WTC11 (cell line): ENCODE measurements around the gene MED22. TPM values are rescaled to one million over a fixed set of nuclear protein-coding genes. Genes with fewer than 3 reads are reported as not detected.

Experiments used
- ATAC-seq: fragments of 200-7000 bp; cut with Tn5 transposase; 2 replicates; pipeline ENCODE4 v1.10.0; 2021; ENCODE audit warnings: mild to moderate bottlenecking, moderate library complexity
- CTCF ChIA-PET: fragments of 300-600 bp; sonication (Branson Sonifier 250); formaldehyde crosslinking; loops from one replicate; lab custom pipeline; 2021; ENCODE audit warnings: antibody characterized with exemption; lab: Charles Lee
- POLR2A ChIA-PET: fragments of 350-600 bp; sonication (Branson Sonifier 250); formaldehyde crosslinking; loops from one replicate; lab custom pipeline; 2021; ENCODE audit warnings: antibody characterized with exemption; lab: Charles Lee
- DNase-seq: peaks from one replicate; pipeline ENCODE4 v3.0.0; 2021; ENCODE audit warnings: low spot score
- H3K27ac Mint-ChIP-seq: 2 replicates; pipeline ENCODE4 v1.8.0; 2021; ENCODE audit warnings: mixed read lengths
- H3K27me3 Mint-ChIP-seq: 2 replicates; pipeline ENCODE4 v1.8.0; 2021; ENCODE audit warnings: low read depth, mild to moderate bottlenecking, moderate library complexity, mixed read lengths
- H3K36me3 Mint-ChIP-seq: 2 replicates; pipeline ENCODE4 v1.8.0; 2021; ENCODE audit warnings: mixed read lengths
- H3K4me1 Mint-ChIP-seq: 2 replicates; pipeline ENCODE4 v1.8.0; 2022; ENCODE audit warnings: mixed read lengths
- H3K4me3 Mint-ChIP-seq: 2 replicates; pipeline ENCODE4 v1.8.0; 2021; ENCODE audit warnings: mild to moderate bottlenecking, moderate library complexity, mixed read lengths
- H3K9me3 Mint-ChIP-seq: 2 replicates; pipeline ENCODE4 v1.8.0; 2021; ENCODE audit warnings: mixed read lengths
- CBFB ChIP-seq: sonication (generic); formaldehyde crosslinking; IDR thresholded peaks from 2 replicates; pipeline ENCODE4 v1.8.1; 2022; ENCODE audit warnings: mild to moderate bottlenecking, low read depth, missing genetic modification reagents
- CDX4 ChIP-seq: fragments of 250-450 bp; sonication (Bioruptor Pico); IDR thresholded peaks from 2 replicates; pipeline ENCODE4 v1.9.0; 2021; ENCODE audit warnings: moderate library complexity, mild to moderate bottlenecking, inconsistent platforms, borderline replicate concordance
- ELF4 ChIP-seq: sonication (generic); formaldehyde crosslinking; IDR thresholded peaks from 2 replicates; pipeline ENCODE4 v1.8.1; 2022; ENCODE audit warnings: low read depth, mild to moderate bottlenecking, moderate library complexity, missing genetic modification reagents
- FOXJ3 ChIP-seq: sonication (generic); formaldehyde crosslinking; IDR thresholded peaks from 2 replicates; pipeline ENCODE4 v1.9.0; 2021; ENCODE audit warnings: missing genetic modification reagents, mild to moderate bottlenecking, borderline replicate concordance
- FOXP4 ChIP-seq: sonication (generic); formaldehyde crosslinking; IDR thresholded peaks from 2 replicates; pipeline ENCODE4 v1.8.0; 2022; ENCODE audit warnings: mild to moderate bottlenecking, missing genetic modification reagents
- HMGXB4 ChIP-seq: sonication (generic); formaldehyde crosslinking; IDR thresholded peaks from 2 replicates; pipeline ENCODE4 v1.8.1; 2023; ENCODE audit warnings: mild to moderate bottlenecking, moderate library complexity, missing genetic modification reagents
- IRF1 ChIP-seq: sonication (generic); formaldehyde crosslinking; IDR thresholded peaks from 2 replicates; pipeline ENCODE4 v1.8.0; 2023; ENCODE audit warnings: missing genetic modification reagents
- JAZF1 ChIP-seq: fragments of 250-450 bp; sonication (Bioruptor Pico); IDR thresholded peaks from 2 replicates; pipeline ENCODE4 v1.9.0; 2021; ENCODE audit warnings: moderate library complexity, mild to moderate bottlenecking, inconsistent platforms
- MLX ChIP-seq: sonication (generic); formaldehyde crosslinking; IDR thresholded peaks from 2 replicates; pipeline ENCODE4 v1.8.1; 2023; ENCODE audit warnings: mild to moderate bottlenecking, missing genetic modification reagents, moderate library complexity
- NFATC4 ChIP-seq: fragments of 250-450 bp; sonication (Bioruptor Pico); IDR thresholded peaks from 2 replicates; pipeline ENCODE4 v1.9.0; 2021; ENCODE audit warnings: mild to moderate bottlenecking
- RORB ChIP-seq: fragments of 250-450 bp; sonication (Bioruptor Pico); IDR thresholded peaks from 2 replicates; pipeline ENCODE4 v1.9.0; 2021; ENCODE audit warnings: mild to moderate bottlenecking
- SMAD4 ChIP-seq: sonication (generic); formaldehyde crosslinking; IDR thresholded peaks from 2 replicates; pipeline ENCODE4 v1.8.0; 2022; ENCODE audit warnings: mild to moderate bottlenecking, missing genetic modification reagents
- SP1 ChIP-seq: sonication (generic); formaldehyde crosslinking; conservative IDR thresholded peaks from 2 replicates; pipeline ENCODE4 v1.8.1; 2022; ENCODE audit warnings: missing genetic modification reagents
- TCF7 ChIP-seq: sonication (generic); formaldehyde crosslinking; IDR thresholded peaks from 2 replicates; pipeline ENCODE4 v1.8.0; 2022; ENCODE audit warnings: mild to moderate bottlenecking, low read depth, missing genetic modification reagents, moderate library complexity
- TP53 ChIP-seq: sonication (generic); formaldehyde crosslinking; IDR thresholded peaks from 2 replicates; pipeline ENCODE4 v1.8.1; 2023; ENCODE audit warnings: mild to moderate bottlenecking, missing genetic modification reagents
- ZNF263 ChIP-seq: sonication (generic); formaldehyde crosslinking; IDR thresholded peaks from 2 replicates; pipeline ENCODE4 v1.8.1; 2022; ENCODE audit warnings: low read depth, mild to moderate bottlenecking, moderate library complexity, missing genetic modification reagents
- ZNF396 ChIP-seq: fragments of 250-450 bp; sonication (Bioruptor Pico); IDR thresholded peaks from 2 replicates; pipeline ENCODE4 v1.8.0; 2021; ENCODE audit warnings: mild to moderate bottlenecking, moderate library complexity, borderline replicate concordance
- ZNF416 ChIP-seq: fragments of 250-450 bp; sonication (Bioruptor Pico); IDR thresholded peaks from 2 replicates; pipeline ENCODE4 v1.9.0; 2021; ENCODE audit warnings: mild to moderate bottlenecking, inconsistent platforms
- total RNA-seq: library from RNA; stranded (reverse); gene quantifications from 3 replicates; pipeline ENCODE4 v1.2.3, GENCODE V29; 2021
- TF ChIP-seq, protein P1 (sequence below): sonication (generic); formaldehyde crosslinking; IDR thresholded peaks from 2 replicates; pipeline ENCODE4 v1.8.1; 2023; ENCODE audit warnings: mild to moderate bottlenecking, missing genetic modification reagents, moderate library complexity
- TF ChIP-seq, protein P2 (sequence below): fragments of 250-450 bp; sonication (Bioruptor Pico); IDR thresholded peaks from 2 replicates; pipeline ENCODE4 v1.9.0; 2021; ENCODE audit warnings: mild to moderate bottlenecking, borderline replicate concordance
- TF ChIP-seq, protein P3 (sequence below): sonication (generic); formaldehyde crosslinking; conservative IDR thresholded peaks from 2 replicates; pipeline ENCODE4 v1.8.1; 2022; ENCODE audit warnings: mild to moderate bottlenecking, missing genetic modification reagents

The MED22 gene
- total RNA-seq, 1 experiment from 2014 or later: 59.5 TPM

- no peak for TF ChIP-seq ZNF396 (CRISPR knock-in tag)
- TF ChIP-seq MLX: no peak
- no peak for TF ChIP-seq TCF7 (CRISPR knock-in tag)
- TF ChIP-seq ZNF416 (CRISPR knock-in tag): no peak
- no peak for TF ChIP-seq FOXJ3
- TF ChIP-seq TP53 (CRISPR knock-in tag): no peak
- TF ChIP-seq CBFB (CRISPR knock-in tag): no peak
- no peak for TF ChIP-seq SMAD4
- TF ChIP-seq RORB: no peak
- TF ChIP-seq SP1: peak; percentile 54; the same call in 1 of the 2 replicates
- TF ChIP-seq ZNF263 (CRISPR knock-in tag): no peak
- peak; percentile 87 for TF ChIP-seq HMGXB4 (CRISPR knock-in tag)
- TF ChIP-seq IRF1 (CRISPR knock-in tag): no peak
- TF ChIP-seq ELF4: 0 out of 2 replicates have a peak, but pooled peaks have one; percentile 27
- TF ChIP-seq, protein P1, sequence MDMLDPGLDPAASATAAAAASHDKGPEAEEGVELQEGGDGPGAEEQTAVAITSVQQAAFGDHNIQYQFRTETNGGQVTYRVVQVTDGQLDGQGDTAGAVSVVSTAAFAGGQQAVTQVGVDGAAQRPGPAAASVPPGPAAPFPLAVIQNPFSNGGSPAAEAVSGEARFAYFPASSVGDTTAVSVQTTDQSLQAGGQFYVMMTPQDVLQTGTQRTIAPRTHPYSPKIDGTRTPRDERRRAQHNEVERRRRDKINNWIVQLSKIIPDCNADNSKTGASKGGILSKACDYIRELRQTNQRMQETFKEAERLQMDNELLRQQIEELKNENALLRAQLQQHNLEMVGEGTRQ (CRISPR knock-in tag): no peak
- no peak for TF ChIP-seq JAZF1 (CRISPR knock-in tag)
- 0 out of 2 replicates have a peak, but pooled peaks have one; percentile 12 for TF ChIP-seq FOXP4 (CRISPR knock-in tag)
Measured at GRCh38 chr9:133347985-133348717, at the start of gene MED22, which contains the start of gene RPL7A (continued).

- ATAC-seq (no peak), DNase-seq (no peak)
- Mint-ChIP-seq H3K36me3 (no peaks in the 10 kb centered on the region), H3K27ac (no peak overlapping the region), H3K4me3 (no peak overlapping the region), H3K9me3 (no peaks in the 10 kb centered on the region), H3K4me1 (no peaks in the 10 kb centered on the region), H3K27me3 (peaks cover 4% of the 10 kb centered on the region)
- POLR2A ChIA-PET: no interaction called here
- CTCF ChIA-PET: interaction anchor here (0.5 to 3.6 kb wide), 6 partner anchors 11 to 268 kb away, joined by 3 to 13 read pairs (median 4); partner anchors contain the start of genes ADAMTS13 and REXO4
- no peak for TF ChIP-seq NFATC4 (CRISPR knock-in tag)
- TF ChIP-seq CDX4 (CRISPR knock-in tag): no peak
- TF ChIP-seq, protein P2, sequence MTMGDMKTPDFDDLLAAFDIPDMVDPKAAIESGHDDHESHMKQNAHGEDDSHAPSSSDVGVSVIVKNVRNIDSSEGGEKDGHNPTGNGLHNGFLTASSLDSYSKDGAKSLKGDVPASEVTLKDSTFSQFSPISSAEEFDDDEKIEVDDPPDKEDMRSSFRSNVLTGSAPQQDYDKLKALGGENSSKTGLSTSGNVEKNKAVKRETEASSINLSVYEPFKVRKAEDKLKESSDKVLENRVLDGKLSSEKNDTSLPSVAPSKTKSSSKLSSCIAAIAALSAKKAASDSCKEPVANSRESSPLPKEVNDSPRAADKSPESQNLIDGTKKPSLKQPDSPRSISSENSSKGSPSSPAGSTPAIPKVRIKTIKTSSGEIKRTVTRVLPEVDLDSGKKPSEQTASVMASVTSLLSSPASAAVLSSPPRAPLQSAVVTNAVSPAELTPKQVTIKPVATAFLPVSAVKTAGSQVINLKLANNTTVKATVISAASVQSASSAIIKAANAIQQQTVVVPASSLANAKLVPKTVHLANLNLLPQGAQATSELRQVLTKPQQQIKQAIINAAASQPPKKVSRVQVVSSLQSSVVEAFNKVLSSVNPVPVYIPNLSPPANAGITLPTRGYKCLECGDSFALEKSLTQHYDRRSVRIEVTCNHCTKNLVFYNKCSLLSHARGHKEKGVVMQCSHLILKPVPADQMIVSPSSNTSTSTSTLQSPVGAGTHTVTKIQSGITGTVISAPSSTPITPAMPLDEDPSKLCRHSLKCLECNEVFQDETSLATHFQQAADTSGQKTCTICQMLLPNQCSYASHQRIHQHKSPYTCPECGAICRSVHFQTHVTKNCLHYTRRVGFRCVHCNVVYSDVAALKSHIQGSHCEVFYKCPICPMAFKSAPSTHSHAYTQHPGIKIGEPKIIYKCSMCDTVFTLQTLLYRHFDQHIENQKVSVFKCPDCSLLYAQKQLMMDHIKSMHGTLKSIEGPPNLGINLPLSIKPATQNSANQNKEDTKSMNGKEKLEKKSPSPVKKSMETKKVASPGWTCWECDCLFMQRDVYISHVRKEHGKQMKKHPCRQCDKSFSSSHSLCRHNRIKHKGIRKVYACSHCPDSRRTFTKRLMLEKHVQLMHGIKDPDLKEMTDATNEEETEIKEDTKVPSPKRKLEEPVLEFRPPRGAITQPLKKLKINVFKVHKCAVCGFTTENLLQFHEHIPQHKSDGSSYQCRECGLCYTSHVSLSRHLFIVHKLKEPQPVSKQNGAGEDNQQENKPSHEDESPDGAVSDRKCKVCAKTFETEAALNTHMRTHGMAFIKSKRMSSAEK (CRISPR knock-in tag): no peak
- TF ChIP-seq, protein P3, sequence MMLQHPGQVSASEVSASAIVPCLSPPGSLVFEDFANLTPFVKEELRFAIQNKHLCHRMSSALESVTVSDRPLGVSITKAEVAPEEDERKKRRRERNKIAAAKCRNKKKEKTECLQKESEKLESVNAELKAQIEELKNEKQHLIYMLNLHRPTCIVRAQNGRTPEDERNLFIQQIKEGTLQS (CRISPR knock-in tag): no peak
Measured at GRCh38 chr9:133397370-133397769, 49.4 kb upstream of the MED22 start.
